ENCODE results near the gene MED31. TPM values are rescaled to one million over a fixed set of nuclear protein-coding genes. Genes with fewer than 3 reads are reported as not detected.

The MED31 gene
- total and polyA plus RNA-seq, 2 of the 4 experiments (the other 2 are of a cell fraction) = 5.6 to 11.6 TPM

DNA sequence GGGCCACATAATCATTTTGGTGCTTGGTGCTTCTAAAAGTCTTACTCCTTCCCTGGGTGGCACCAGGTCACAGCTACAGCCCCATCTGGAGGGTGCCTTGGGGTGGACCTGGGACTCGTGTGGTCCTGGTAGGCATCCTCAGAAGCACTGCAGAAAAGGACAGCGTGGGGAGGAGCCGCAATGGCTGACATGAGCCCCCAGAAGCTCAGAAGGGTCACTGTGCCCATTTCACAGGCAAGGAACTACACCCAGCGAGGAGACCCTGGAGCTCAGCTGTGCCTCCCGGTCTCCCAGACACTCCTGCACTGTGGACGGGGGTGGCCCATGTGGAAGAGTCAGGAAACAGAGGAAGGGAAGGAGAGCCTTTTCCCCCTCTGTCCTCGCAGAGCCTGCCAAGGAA is 26.5 kb upstream of the MED31 start:
- BruUV-seq (replicated peaks) = no TSS peak
- intact Hi-C loops (cut with micrococcal nuclease) = no loop called here

More for the DNA sequence above, 26.5 kb upstream of the MED31 start:
- peaks cover 29% of the 10 kb centered on the region for H3K27me3 ChIP-seq (ENCODE audit: control insufficient read depth, insufficient read depth, low read length)
- no peak overlapping the region for H3K14ac ChIP-seq (replicated peaks; ENCODE audit: low read depth, low read length)
- ChIA-PET CTCF (no interaction called here), POLR2A (ENCODE audit: unreplicated experiment) (no interaction called here)
- H2BK15ac ChIP-seq (ENCODE audit: low read depth, low read length) = no peak overlapping the region
- no peak overlapping the region for H4K8ac ChIP-seq (ENCODE audit: low read depth in 2 of 2, low read length in 2 of 2)
- H3K36me3 ChIP-seq (ENCODE audit: control insufficient read depth, insufficient read depth, low read length) = no peaks in the 10 kb centered on the region
- H4K20me1 ChIP-seq (ENCODE audit: insufficient read depth, low read length) = no peaks in the 10 kb centered on the region
- H3K27ac ChIP-seq (ENCODE audit: insufficient read depth, low read length) = no peak overlapping the region
- no peak overlapping the region for H3K4ac ChIP-seq (ENCODE audit: low read depth, low read length)
- in situ Hi-C loops (cut with MboI; ENCODE audit: low sequenced_read_pairs) = no loop called here
- no peak overlapping the region for H2BK5ac ChIP-seq (ENCODE audit: low read depth, low read length, poor library complexity, severe bottlenecking)
- WGBS, 2 experiments (ENCODE audit: extremely low coverage in 2 of 2, insufficient read length in 1 of 2) = 50% methylated on average over 2 of the region's 7 CpGs; no CpG with 5 or more reads in 1 of the 2 experiments
- H2BK20ac ChIP-seq (ENCODE audit: low read depth, low read length) = no peak overlapping the region
- no peaks in the 10 kb centered on the region for H3K9me3 ChIP-seq (ENCODE audit: control insufficient read depth, insufficient read depth, low read length)
- no peak overlapping the region for H3K56ac ChIP-seq (ENCODE audit: extremely low read depth, insufficient read depth, low read length)
- H3K4me3 ChIP-seq (ENCODE audit: insufficient read depth, low read depth, low read length) = no peak overlapping the region
- DNase-seq (no peak), ATAC-seq (ENCODE audit: low read depth) (no peak)
- no peak overlapping the region for H3K18ac ChIP-seq (ENCODE audit: low read depth, low read length)
- no peak overlapping the region for H4K5ac ChIP-seq (ENCODE audit: low read depth, low read length)
- H2AFZ ChIP-seq (replicated peaks; ENCODE audit: low read length, poor library complexity) = no peak overlapping the region
- no peak overlapping the region for H3K4me2 ChIP-seq (ENCODE audit: low read depth, low read length)
- no peak overlapping the region for H2AK5ac ChIP-seq (ENCODE audit: low read depth, low read length)
- H3K9me1 ChIP-seq (ENCODE audit: insufficient read depth, low read length) = no peaks in the 10 kb centered on the region
- H4K91ac ChIP-seq (ENCODE audit: insufficient read depth, low read depth, low read length) = no peak overlapping the region
- H2AK9ac ChIP-seq (replicated peaks; ENCODE audit: low read depth, low read length, poor library complexity) = no peak overlapping the region
- no peaks in the 10 kb centered on the region for H3K79me1 ChIP-seq (ENCODE audit: low read depth in 1 of 2, low read length in 2 of 2)
- TF ChIP-seq BHLHE40 (IDR thresholded peaks at IDR 0.05; ENCODE audit: low read depth, low read length) (no peak), SMC3 (IDR thresholded peaks at IDR 0.05; ENCODE audit: low read depth, low read length) (no peak), MAZ (IDR thresholded peaks at IDR 0.05; ENCODE audit: borderline replicate concordance, low read depth, low read length) (no peak), CEBPB (IDR thresholded peaks at IDR 0.05; ENCODE audit: low read depth, low read length) (no peak), CHD1 (IDR thresholded peaks at IDR 0.05; ENCODE audit: low read depth, low read length) (no peak)
- TF ChIP-seq, protein P1, sequence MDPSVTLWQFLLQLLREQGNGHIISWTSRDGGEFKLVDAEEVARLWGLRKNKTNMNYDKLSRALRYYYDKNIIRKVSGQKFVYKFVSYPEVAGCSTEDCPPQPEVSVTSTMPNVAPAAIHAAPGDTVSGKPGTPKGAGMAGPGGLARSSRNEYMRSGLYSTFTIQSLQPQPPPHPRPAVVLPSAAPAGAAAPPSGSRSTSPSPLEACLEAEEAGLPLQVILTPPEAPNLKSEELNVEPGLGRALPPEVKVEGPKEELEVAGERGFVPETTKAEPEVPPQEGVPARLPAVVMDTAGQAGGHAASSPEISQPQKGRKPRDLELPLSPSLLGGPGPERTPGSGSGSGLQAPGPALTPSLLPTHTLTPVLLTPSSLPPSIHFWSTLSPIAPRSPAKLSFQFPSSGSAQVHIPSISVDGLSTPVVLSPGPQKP (IDR thresholded peaks at IDR 0.05; ENCODE audit: borderline replicate concordance, low read depth, low read length) = no peak
- TF ChIP-seq, protein P2, sequence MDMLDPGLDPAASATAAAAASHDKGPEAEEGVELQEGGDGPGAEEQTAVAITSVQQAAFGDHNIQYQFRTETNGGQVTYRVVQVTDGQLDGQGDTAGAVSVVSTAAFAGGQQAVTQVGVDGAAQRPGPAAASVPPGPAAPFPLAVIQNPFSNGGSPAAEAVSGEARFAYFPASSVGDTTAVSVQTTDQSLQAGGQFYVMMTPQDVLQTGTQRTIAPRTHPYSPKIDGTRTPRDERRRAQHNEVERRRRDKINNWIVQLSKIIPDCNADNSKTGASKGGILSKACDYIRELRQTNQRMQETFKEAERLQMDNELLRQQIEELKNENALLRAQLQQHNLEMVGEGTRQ (IDR thresholded peaks at IDR 0.05; ENCODE audit: low read depth, low read length) = no peak
- dilution Hi-C loops (cut with HindIII; ENCODE audit: low sequenced_read_pairs, unreplicated experiment) = no loop called here
- H3K4me1 ChIP-seq (ENCODE audit: control insufficient read depth, insufficient read depth, low read length) = no peaks in the 10 kb centered on the region
- H3K23ac ChIP-seq (ENCODE audit: low read depth, low read length) = no peak overlapping the region
- no peak overlapping the region for H2BK120ac ChIP-seq (ENCODE audit: low read depth, low read length)
- H3K9ac ChIP-seq (ENCODE audit: low read depth, low read length) = no peak overlapping the region
